AG09309 (cell line): ENCODE measurements around the gene INMT.

Source experiments
- DNase-seq: peaks from one replicate; pipeline ENCODE4 v3.0.0-alpha.2; 2010; ENCODE audit warnings: low read depth
- H3K4me3 ChIP-seq: 2 replicates; pipeline ENCODE4 v1.5.1; 2011; ENCODE audit warnings: mild to moderate bottlenecking, low read depth, low read length, moderate library complexity; ENCODE audit not compliant: control insufficient read depth
- TF ChIP-seq, protein P1 (sequence below): IDR thresholded peaks from 2 replicates; pipeline ENCODE4 v1.5.1; 2011; ENCODE audit warnings: mild to moderate bottlenecking, low read depth, low read length, inconsistent platforms; ENCODE audit not compliant: insufficient read depth, control insufficient read depth; ENCODE audit errors: missing control alignments

INMT gene

DNA sequence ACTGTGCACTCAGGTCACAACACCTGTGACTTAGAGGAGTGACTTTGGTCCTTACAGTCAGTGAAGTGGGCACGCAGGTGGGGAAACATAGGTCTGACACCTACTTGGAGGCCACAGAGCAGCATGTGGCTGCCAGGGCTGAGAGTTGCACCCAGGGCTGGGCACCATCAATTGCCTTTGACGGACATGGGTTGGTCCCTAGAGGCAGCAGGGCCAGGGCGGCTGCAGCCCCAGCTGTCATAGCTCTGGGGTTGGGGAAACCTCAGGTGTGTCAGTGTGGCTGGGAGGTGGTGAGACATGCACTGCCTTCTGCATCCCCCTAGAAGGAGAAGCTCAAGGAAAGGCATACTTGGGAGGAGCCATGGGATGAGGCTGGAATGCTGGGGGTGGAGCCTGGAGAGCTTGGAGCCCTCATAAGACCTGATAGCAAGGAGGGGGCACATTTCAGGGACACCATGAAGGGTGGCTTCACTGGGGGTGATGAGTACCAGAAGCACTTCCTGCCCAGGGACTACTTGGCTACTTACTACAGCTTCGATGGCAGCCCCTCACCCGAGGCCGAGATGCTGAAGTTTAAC is at the start of gene INMT:
Gene INMT (plus strand): TSS at position 440 of the 578 bp plus-strand sequence. CDS start 16 bp downstream, at position 456.
- no peak within 1 kb of the TSS for H3K4me3 ChIP-seq
- no peak for DNase-seq
- TF ChIP-seq, protein P1, sequence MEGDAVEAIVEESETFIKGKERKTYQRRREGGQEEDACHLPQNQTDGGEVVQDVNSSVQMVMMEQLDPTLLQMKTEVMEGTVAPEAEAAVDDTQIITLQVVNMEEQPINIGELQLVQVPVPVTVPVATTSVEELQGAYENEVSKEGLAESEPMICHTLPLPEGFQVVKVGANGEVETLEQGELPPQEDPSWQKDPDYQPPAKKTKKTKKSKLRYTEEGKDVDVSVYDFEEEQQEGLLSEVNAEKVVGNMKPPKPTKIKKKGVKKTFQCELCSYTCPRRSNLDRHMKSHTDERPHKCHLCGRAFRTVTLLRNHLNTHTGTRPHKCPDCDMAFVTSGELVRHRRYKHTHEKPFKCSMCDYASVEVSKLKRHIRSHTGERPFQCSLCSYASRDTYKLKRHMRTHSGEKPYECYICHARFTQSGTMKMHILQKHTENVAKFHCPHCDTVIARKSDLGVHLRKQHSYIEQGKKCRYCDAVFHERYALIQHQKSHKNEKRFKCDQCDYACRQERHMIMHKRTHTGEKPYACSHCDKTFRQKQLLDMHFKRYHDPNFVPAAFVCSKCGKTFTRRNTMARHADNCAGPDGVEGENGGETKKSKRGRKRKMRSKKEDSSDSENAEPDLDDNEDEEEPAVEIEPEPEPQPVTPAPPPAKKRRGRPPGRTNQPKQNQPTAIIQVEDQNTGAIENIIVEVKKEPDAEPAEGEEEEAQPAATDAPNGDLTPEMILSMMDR: no peak

- DNase-seq: no peak
- TF ChIP-seq, protein P1: peak; percentile 7
- H3K4me3 ChIP-seq: no peak overlapping the region
These were observed 49.7 kb upstream of the INMT start for GRCh38 chr7:30702200-30702599.

- TF ChIP-seq, protein P1: no peak
- DNase-seq: no peak
- no peak overlapping the region for H3K4me3 ChIP-seq
These were observed 48.2 kb upstream of the INMT start for GRCh38 chr7:30703756-30704155.

GRCh38 chr7:30705008-30705407 is 46.9 kb upstream of the INMT start:
- TF ChIP-seq, protein P1: no peak
- no peak overlapping the region for H3K4me3 ChIP-seq
- DNase-seq: no peak

- TF ChIP-seq, protein P1: no peak
- DNase-seq: no peak
These were observed 46.3 kb upstream of the INMT start for GRCh38 chr7:30705596-30705995.

GRCh38 chr7:30706316-30706715 is 45.6 kb upstream of the INMT start:
- no peak for DNase-seq
- TF ChIP-seq, protein P1: no peak

More at GRCh38 chr7:30705596-30705995, 46.3 kb upstream of the INMT start:
- no peak overlapping the region for H3K4me3 ChIP-seq

GRCh38 chr7:30706908-30707307 is 45.0 kb upstream of the INMT start:
- TF ChIP-seq, protein P1: no peak
- H3K4me3 ChIP-seq: no peak overlapping the region
- DNase-seq: no peak

More at GRCh38 chr7:30706316-30706715, 45.6 kb upstream of the INMT start:
- H3K4me3 ChIP-seq: no peak overlapping the region
